HCT116 (cell line): ENCODE results near the gene SPEM3.

Source experiments
- EGR1 ChIP-seq: IDR thresholded peaks from 2 replicates; pipeline ENCODE4 v1.6.1; 2012; ENCODE audit warnings: low read depth
- EZH2 ChIP-seq: fragments of 200-600 bp; sonication (generic); IDR thresholded peaks from 2 replicates; pipeline ENCODE4 v1.6.1; 2017; ENCODE audit warnings: antibody characterized with exemption, mixed run types
- EZH2phosphoT487 ChIP-seq: fragments of 200-600 bp; IDR thresholded peaks from 2 replicates; pipeline ENCODE4 v1.6.1; 2018; ENCODE audit warnings: antibody characterized with exemption, borderline replicate concordance
- MAX ChIP-seq: IDR thresholded peaks from 2 replicates; pipeline ENCODE4 v1.6.1; 2012
- POLR2A ChIP-seq: IDR thresholded peaks from 2 replicates; pipeline ENCODE4 v1.7.0; 2011; ENCODE audit warnings: borderline replicate concordance; ENCODE audit not compliant: insufficient read depth, insufficient read length; ENCODE audit errors: extremely low read depth
- POLR2AphosphoS5 ChIP-seq: IDR thresholded peaks from 2 replicates; pipeline ENCODE4 v1.6.1; 2011; ENCODE audit warnings: mild to moderate bottlenecking, low read depth, low read length, moderate library complexity
- RAD21 ChIP-seq: IDR thresholded peaks from 2 replicates; pipeline ENCODE4 v1.6.1; 2012; ENCODE audit warnings: low read depth, mild to moderate bottlenecking
- SIN3A ChIP-seq: IDR thresholded peaks from 2 replicates; pipeline ENCODE4 v1.6.1; 2012; ENCODE audit warnings: low read depth
- SP1 ChIP-seq: IDR thresholded peaks from 2 replicates; pipeline ENCODE4 v1.6.1; 2012; ENCODE audit warnings: low read depth
- ZFX ChIP-seq: fragments of 450-650 bp; IDR thresholded peaks from 2 replicates; pipeline ENCODE4 v1.6.1; 2017
- TF ChIP-seq, protein P1 (sequence below): IDR thresholded peaks from 2 replicates; pipeline ENCODE4 v1.6.1; 2012
- TF ChIP-seq, protein P2 (sequence below), 3 experiments: fragments of 200-600 bp in 1 of 3; sonication (generic) in 1 of 3; IDR thresholded peaks in 2 of 3; conservative IDR thresholded peaks in 1 of 3; 2 replicates each; pipeline ENCODE4 v1.5.1; 2012 to 2017; ENCODE audit warnings: low read depth in 2 of 3, low read length in 2 of 3, antibody characterized with exemption in 1 of 3, borderline replicate concordance in 1 of 3, control low read depth in 1 of 3, mild to moderate bottlenecking in 1 of 3, mixed read lengths in 1 of 3, mixed run types in 1 of 3, moderate library complexity in 1 of 3; ENCODE audit not compliant: insufficient read depth in 1 of 3

- TF ChIP-seq POLR2A (no peak), POLR2AphosphoS5 (no peak), SIN3A (no peak), ZFX (no peak), SP1 (no peak), EGR1 (no peak), MAX (no peak), EZH2phosphoT487 (no peak), RAD21 (no peak), EZH2 (no peak)
- TF ChIP-seq, protein P1, sequence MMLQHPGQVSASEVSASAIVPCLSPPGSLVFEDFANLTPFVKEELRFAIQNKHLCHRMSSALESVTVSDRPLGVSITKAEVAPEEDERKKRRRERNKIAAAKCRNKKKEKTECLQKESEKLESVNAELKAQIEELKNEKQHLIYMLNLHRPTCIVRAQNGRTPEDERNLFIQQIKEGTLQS = no peak
- TF ChIP-seq, protein P2, sequence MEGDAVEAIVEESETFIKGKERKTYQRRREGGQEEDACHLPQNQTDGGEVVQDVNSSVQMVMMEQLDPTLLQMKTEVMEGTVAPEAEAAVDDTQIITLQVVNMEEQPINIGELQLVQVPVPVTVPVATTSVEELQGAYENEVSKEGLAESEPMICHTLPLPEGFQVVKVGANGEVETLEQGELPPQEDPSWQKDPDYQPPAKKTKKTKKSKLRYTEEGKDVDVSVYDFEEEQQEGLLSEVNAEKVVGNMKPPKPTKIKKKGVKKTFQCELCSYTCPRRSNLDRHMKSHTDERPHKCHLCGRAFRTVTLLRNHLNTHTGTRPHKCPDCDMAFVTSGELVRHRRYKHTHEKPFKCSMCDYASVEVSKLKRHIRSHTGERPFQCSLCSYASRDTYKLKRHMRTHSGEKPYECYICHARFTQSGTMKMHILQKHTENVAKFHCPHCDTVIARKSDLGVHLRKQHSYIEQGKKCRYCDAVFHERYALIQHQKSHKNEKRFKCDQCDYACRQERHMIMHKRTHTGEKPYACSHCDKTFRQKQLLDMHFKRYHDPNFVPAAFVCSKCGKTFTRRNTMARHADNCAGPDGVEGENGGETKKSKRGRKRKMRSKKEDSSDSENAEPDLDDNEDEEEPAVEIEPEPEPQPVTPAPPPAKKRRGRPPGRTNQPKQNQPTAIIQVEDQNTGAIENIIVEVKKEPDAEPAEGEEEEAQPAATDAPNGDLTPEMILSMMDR (IDR thresholded peaks at IDR 0.05 in 2 of 3, conservative IDR thresholded peaks at IDR 0.05 in 1 of 3; ENCODE audit: borderline replicate concordance in 1 of 3, insufficient read depth in 1 of 3, low read depth in 2 of 3, low read length in 2 of 3) = no peak
Measured at GRCh38 chr17:7423679-7424078, 5.0 kb upstream of the SPEM3 start.
